Hepatocyte (in vitro differentiated cells): ENCODE data around the gene ENPP5.

ENCODE experiments used
- CTCF ChIP-seq: fragments of 200-600 bp; sonication (generic); IDR thresholded peaks from 2 replicates; pipeline ENCODE4 v1.5.1; 2016; ENCODE audit warnings: antibody characterized with exemption, mild to moderate bottlenecking; ENCODE audit not compliant: poor library complexity
- EZH2 ChIP-seq: fragments of 200-600 bp; sonication (generic); IDR thresholded peaks from 2 replicates; pipeline ENCODE4 v1.6.1; 2016; ENCODE audit warnings: antibody characterized with exemption, mild to moderate bottlenecking, borderline replicate concordance

- TF ChIP-seq CTCF (no peak), EZH2 (no peak)
Measured at GRCh38 chr6:46215213-46215612, 44.4 kb upstream of the ENPP5 start.
